Right hindlimb (tissue), 1 donor: Measurements from ENCODE around the gene SH2D3C.
A peak's percentile ranks its signal among the peaks of the same experiment; 100 is the strongest.

ENCODE experiments used
- DNase-seq: peaks from one replicate; pipeline ENCODE4 v3.0.0-alpha.2; 2018

Gene SH2D3C

GRCh38 chr9:127714951-127715469 lies 63.5 kb downstream of the SH2D3C start:
- peak; percentile 33 for DNase-seq

GRCh38 chr9:127714020-127714750 lies 64.3 kb downstream of the SH2D3C start:
- DNase-seq = no peak

GRCh38 chr9:127712867-127713266 lies 65.6 kb downstream of the SH2D3C start:
- DNase-seq = no peak

- DNase-seq = no peak
Observed at GRCh38 chr9:127712371-127712770, 66.1 kb downstream of the SH2D3C start.

- DNase-seq = peak; percentile 52
Observed at GRCh38 chr9:127711831-127712274, 66.6 kb downstream of the SH2D3C start.

- DNase-seq = peak; percentile 24
Observed at GRCh38 chr9:127711226-127711701, 67.2 kb downstream of the SH2D3C start.

- no peak for DNase-seq
Observed at GRCh38 chr9:127710204-127710783, 68.2 kb downstream of the SH2D3C start.

- DNase-seq = no peak
Observed at GRCh38 chr9:127708952-127709587, 69.4 kb downstream of the SH2D3C start.

- no peak for DNase-seq
Observed at GRCh38 chr9:127707766-127708165, 70.7 kb downstream of the SH2D3C start.

GRCh38 chr9:127706836-127707241 lies 71.6 kb downstream of the SH2D3C start, which contains the start of gene CFAP157:
TSS of gene CFAP157 (plus strand) at chr9:127706988. CDS start at chr9:127707032, 44 bp downstream.
- DNase-seq = no peak

GRCh38 chr9:127705577-127706379 lies 72.7 kb downstream of the SH2D3C start:
- no peak for DNase-seq

- no peak for DNase-seq
Observed at GRCh38 chr9:127703289-127703946, 75.0 kb downstream of the SH2D3C start.

GRCh38 chr9:127700594-127701255 lies 77.7 kb downstream of the SH2D3C start:
- no peak for DNase-seq

GRCh38 chr9:127700140-127700539 lies 78.3 kb downstream of the SH2D3C start:
- DNase-seq = no peak

- DNase-seq = peak; percentile 97
Observed at GRCh38 chr9:127698985-127699670, 79.3 kb downstream of the SH2D3C start.

- no peak for DNase-seq
Observed at GRCh38 chr9:127698386-127698785, 80.1 kb downstream of the SH2D3C start.

- DNase-seq = no peak
Observed at GRCh38 chr9:127697575-127697974, 80.9 kb downstream of the SH2D3C start.

GRCh38 chr9:127694890-127695720 lies 83.4 kb downstream of the SH2D3C start:
- no peak for DNase-seq

GRCh38 chr9:127693697-127694096 lies 84.8 kb downstream of the SH2D3C start:
- DNase-seq = no peak

- no peak for DNase-seq
Observed at GRCh38 chr9:127693143-127693542, 85.3 kb downstream of the SH2D3C start.
